G401.6 (cell line): Measurements from ENCODE around the gene OPN4.

ENCODE experiments used
- FAIRE-seq: peaks from 2 replicates; lab custom pipeline; 2012; peaks lifted over from hg19 to GRCh38; lab: Jason Lieb, UNC

Gene OPN4

GRCh38 chr10:86681047-86681446, 26.7 kb downstream of the OPN4 start:
- FAIRE-seq: no peak

- no peak for FAIRE-seq
Observed at GRCh38 chr10:86681722-86682386, 27.5 kb downstream of the OPN4 start.

DNA sequence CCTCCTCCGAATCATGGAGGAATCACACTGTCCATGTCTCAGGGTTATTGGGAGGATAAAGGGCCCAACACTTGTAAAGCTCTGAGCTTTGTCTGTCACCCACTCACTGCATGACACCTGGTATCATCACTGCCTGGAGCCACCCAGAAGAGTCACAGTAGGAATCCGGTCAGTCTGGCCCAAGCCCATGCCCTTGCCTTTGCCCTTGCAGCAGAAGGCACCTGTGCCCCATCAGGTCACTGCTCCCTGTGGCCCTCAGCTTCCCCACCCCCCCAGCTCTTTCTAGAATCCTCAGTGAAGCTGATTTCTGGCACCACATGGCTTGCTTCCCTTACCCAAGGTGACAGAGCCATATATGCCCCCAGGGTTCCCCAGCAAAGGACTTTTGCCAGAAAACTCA, 28.3 kb downstream of the OPN4 start:
- no peak for FAIRE-seq

GRCh38 chr10:86684331-86685097, 30.2 kb downstream of the OPN4 start:
- no peak for FAIRE-seq

GRCh38 chr10:86685416-86685815, 31.1 kb downstream of the OPN4 start:
- FAIRE-seq: no peak

GRCh38 chr10:86685893-86686632, 31.7 kb downstream of the OPN4 start:
- FAIRE-seq: no peak

- FAIRE-seq: no peak
Observed at GRCh38 chr10:86686972-86687371, 32.6 kb downstream of the OPN4 start.

GRCh38 chr10:86687750-86688149, 33.4 kb downstream of the OPN4 start:
- no peak for FAIRE-seq

DNA sequence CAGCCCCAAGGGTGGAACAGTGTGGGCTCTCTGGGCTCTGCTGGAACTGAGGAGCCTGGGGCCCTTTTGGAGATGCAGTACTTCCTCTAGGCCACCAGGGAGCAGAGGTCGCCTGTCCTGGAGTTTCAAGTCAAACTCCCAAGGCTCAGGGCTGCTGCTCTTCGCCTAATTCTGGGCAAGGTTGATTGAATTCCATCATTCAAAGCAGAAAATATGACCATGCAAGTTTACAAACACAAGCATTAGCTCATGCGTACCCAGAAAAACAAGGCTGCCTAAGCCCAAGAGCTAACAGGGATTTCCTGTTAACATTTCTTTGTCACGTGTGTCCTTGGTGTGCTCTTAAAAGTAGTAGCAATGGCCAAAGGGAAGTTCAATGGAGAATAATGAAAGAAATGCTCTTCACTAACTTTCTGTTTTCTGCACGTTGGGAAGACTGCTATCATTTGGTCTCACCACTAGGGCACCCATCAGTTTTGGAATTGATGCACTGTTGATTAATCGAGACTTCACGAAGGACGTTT, 34.1 kb downstream of the OPN4 start:
- FAIRE-seq: peak; percentile 88

GRCh38 chr10:86689146-86689545, 34.8 kb downstream of the OPN4 start:
- FAIRE-seq: no peak

- FAIRE-seq: no peak
Observed at GRCh38 chr10:86690231-86690630, 35.9 kb downstream of the OPN4 start.

DNA sequence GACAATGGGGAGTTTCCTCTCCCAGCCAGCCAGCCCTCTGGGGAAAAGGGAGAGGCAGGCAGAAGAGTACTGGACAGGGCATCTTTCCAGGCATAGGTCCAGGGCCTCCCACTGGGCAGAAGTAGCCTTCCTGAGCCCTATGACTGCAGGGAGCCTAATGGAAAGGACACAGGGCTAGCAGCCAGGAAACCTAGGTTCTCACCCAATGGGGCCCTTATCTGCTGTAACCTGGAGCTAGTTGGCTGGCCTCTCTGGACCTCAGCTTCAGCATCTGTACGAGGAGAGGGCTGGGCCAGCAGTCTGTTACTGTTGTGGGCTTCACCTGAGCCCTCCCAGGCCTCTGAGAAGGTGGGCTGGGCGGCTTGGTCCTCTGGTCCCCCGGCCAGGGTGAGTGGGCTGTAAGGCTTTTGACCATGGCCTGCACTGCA, 36.3 kb downstream of the OPN4 start:
- FAIRE-seq: no peak

DNA sequence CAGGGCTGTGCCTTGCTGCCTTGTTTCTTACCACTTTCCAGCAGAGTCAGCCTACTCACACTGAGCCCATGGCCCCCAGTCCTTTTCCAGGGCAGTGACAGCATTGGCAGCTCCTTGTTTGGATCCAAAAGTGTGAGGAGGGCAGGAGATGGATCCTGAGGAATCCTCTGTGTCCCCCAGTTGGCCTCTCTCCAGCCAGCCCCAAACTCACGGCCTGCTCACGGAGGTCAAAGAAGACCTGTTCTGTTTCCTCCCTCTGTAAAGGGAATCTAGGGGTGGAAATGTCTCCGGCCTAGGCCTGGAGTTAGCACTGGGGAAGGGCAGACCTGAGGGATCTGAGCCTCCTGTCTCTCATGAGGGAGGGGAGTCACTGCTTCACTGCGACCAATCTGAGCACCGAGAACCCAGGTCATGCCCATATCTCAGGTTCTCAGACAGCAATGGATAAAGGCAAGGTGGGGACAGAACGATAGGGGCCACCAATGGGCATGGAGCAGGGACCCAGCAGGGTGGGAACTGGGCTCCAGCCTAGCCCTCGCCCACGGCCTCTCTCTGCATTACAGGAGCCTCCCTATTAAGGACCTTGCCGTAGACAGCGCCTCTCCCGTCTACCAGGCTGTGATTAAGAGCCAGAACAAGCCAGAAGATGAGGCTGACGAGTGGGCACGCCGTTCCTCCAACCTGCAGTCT, 37.1 kb downstream of the OPN4 start:
- no peak for FAIRE-seq

GRCh38 chr10:86692023-86692514, 37.7 kb downstream of the OPN4 start:
- FAIRE-seq: no peak

- no peak for FAIRE-seq
Observed at GRCh38 chr10:86692664-86693063, 38.3 kb downstream of the OPN4 start.

DNA sequence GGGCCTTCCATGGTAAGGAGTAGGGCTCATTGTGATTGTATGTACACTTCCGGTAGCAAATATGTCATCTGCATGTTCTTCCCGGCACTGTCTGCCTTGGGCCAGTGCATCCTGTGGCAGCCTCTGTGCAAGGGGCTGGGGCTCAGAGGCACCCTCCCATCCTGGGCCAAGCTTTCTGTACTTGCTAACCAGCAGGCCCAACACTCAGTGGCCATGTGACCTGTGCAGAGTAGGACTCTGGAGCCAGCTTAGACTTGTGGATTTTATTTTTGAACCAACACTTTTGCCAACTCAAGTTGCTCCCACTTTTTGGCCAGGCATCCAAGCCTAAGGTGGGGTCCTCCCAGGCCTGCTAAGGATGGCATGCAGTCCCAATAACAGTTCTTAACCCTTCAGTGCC, 38.9 kb downstream of the OPN4 start:
- FAIRE-seq: no peak

DNA sequence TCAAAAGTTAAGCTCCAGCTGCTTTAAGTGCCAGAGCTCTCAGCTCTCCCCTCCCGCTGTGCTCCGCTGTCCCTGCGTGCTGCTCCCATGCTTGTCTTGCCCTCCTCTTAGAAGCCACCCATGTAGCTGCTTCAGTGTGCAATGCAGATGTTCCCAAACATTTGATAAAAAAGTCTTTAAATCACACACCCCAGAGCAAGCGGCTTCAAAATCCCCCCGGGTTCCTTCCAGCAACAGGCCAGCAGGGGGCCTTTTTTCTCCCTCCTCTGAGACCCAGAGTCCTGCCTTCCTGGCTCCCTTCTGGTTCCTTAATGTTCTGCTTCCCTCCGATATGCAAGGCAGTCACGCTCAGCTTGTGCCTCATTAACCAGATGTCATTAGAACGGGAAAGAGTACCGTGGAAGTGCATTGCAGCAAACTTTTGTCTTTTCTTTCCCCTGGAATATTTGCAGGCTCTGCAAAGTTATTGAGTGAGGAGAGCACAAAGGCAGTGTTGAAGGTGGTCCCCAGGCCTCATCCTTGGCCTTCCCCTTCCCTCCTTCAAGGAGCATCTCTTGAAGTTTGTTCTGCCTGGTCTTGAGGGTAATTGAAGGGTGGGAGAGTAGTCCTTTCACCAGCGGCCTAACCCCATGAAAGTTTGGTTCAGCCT, 39.5 kb downstream of the OPN4 start:
- FAIRE-seq: peak; percentile 68

DNA sequence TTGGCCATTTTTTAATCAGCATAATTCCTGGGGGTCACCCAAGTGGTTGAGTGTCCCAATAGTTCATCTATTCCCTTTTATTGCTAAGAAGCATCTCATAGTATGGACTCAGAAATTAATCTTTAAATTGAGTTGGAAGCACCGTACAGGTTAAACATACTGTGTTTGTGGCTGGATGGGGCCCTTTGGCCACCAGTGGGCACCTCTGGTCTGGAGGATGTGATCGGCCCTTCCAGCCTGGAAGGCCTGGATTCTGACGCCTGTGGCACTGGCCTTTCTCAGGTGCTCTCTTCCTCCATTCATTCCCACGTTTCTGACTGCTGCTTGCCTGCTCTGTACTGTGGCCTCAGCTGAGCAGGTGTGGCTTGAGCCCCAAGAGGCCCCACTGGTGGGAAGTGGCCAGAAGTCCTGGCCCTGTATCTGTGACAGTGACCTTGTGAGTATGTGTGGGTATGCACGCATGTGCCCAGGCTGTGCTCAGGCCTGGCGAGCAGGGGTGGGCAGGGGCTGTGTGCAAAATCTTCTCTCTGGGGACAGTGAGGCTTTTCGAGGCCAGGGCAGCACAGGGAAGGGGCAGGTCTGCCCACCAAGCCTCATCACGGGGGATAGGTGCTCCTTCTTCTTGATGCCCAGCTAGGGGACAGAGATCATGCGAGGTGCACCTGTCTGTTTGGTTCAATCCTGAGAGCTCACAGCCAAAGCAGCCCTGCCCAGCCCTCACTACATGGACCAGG, 44.0 kb downstream of the OPN4 start:
- no peak for FAIRE-seq

GRCh38 chr10:86699125-86699524, 44.8 kb downstream of the OPN4 start:
- no peak for FAIRE-seq

- FAIRE-seq: no peak
Observed at GRCh38 chr10:86699541-86699940, 45.2 kb downstream of the OPN4 start.
